ENCODE data around the gene TCERG1.

TCERG1 gene

GRCh38 chr5:146446861-146447733 is at the start of gene TCERG1:
TCERG1 (plus strand) TSS chr5:146447333; CDS start chr5:146447350, 17 bp downstream.
- DNase-seq = peak; percentile 98

GRCh38 chr5:146398826-146399225 is 48.3 kb upstream of the TCERG1 start:
- DNase-seq = no peak

- no peak for DNase-seq
Measured at GRCh38 chr5:146399481-146399880, 47.7 kb upstream of the TCERG1 start.

GRCh38 chr5:146400201-146400600 is 46.9 kb upstream of the TCERG1 start:
- DNase-seq = no peak

- DNase-seq = no peak
Measured at GRCh38 chr5:146401021-146401420, 46.1 kb upstream of the TCERG1 start.

- DNase-seq = no peak
Measured at GRCh38 chr5:146402949-146403348, 44.2 kb upstream of the TCERG1 start.

GRCh38 chr5:146409054-146409671 is 38.0 kb upstream of the TCERG1 start:
- DNase-seq = no peak

GRCh38 chr5:146410272-146410671 is 36.9 kb upstream of the TCERG1 start:
- DNase-seq = no peak

GRCh38 chr5:146419696-146420095 is 27.4 kb upstream of the TCERG1 start:
- no peak for DNase-seq

- no peak for DNase-seq
Measured at GRCh38 chr5:146425023-146425422, 22.1 kb upstream of the TCERG1 start.

GRCh38 chr5:146426305-146426704 is 20.8 kb upstream of the TCERG1 start:
- DNase-seq = no peak

- no peak for DNase-seq
Measured at GRCh38 chr5:146426853-146427618, 20.1 kb upstream of the TCERG1 start.

- no peak for DNase-seq
Measured at GRCh38 chr5:146427619-146427997, 19.5 kb upstream of the TCERG1 start.

- no peak for DNase-seq
Measured at GRCh38 chr5:146428658-146429057, 18.5 kb upstream of the TCERG1 start.

- DNase-seq = no peak
Measured at GRCh38 chr5:146440353-146440752, 6.8 kb upstream of the TCERG1 start.

- no peak for DNase-seq
Measured at GRCh38 chr5:146440870-146441495, 6.2 kb upstream of the TCERG1 start.

- DNase-seq = no peak
Measured at GRCh38 chr5:146441896-146442295, 5.2 kb upstream of the TCERG1 start.

GRCh38 chr5:146447734-146448380 is 724 bp downstream of the TCERG1 start:
- DNase-seq = no peak

- DNase-seq = no peak
Measured at GRCh38 chr5:146448783-146449519, 1.8 kb downstream of the TCERG1 start.

- DNase-seq = no peak
Measured at GRCh38 chr5:146450002-146450401, 2.9 kb downstream of the TCERG1 start.

GRCh38 chr5:146451411-146451810 is 4.3 kb downstream of the TCERG1 start:
- DNase-seq = no peak

GRCh38 chr5:146457431-146457830 is 10.3 kb downstream of the TCERG1 start:
- no peak for DNase-seq
